Measurements from ENCODE around the gene SAMD14. TPM values are rescaled to one million over a fixed set of nuclear protein-coding genes. Genes with fewer than 3 reads are reported as not detected.

SAMD14 gene
- total and polyA plus RNA-seq, 2 of the 4 experiments (the other 2 are of a cell fraction) = 1.4 to 6.2 TPM

GRCh38 chr17:50107790-50108414 lies 22.1 kb downstream of the SAMD14 start:
- Histone ChIP-seq H3K9ac (ENCODE audit: low read depth, low read length) (no peak overlapping the region), H2BK5ac (ENCODE audit: low read depth, low read length, poor library complexity, severe bottlenecking) (no peak overlapping the region), H2AK5ac (ENCODE audit: low read depth, low read length) (0 out of 2 replicates have a peak overlapping the region, but pooled peaks have one; percentile 49), H2BK120ac (ENCODE audit: low read depth, low read length) (no peak overlapping the region), H2BK15ac (ENCODE audit: low read depth, low read length) (no peak overlapping the region), H3K9me3 (ENCODE audit: control insufficient read depth, insufficient read depth, low read length) (no peaks in the 10 kb centered on the region), H3K4me3 (ENCODE audit: insufficient read depth, low read depth, low read length) (no peak overlapping the region), H3K4me1 (ENCODE audit: control insufficient read depth, insufficient read depth, low read length) (peaks cover 3% of the 10 kb centered on the region), H3K27ac (ENCODE audit: insufficient read depth, low read length) (no peak overlapping the region), H3K56ac (ENCODE audit: extremely low read depth, insufficient read depth, low read length) (no peak overlapping the region), H3K36me3 (ENCODE audit: control insufficient read depth, insufficient read depth, low read length) (peaks cover 28% of the 10 kb centered on the region; the same call in 1 of the 2 replicates), H4K20me1 (ENCODE audit: insufficient read depth, low read length) (no peaks in the 10 kb centered on the region), H2AK9ac (replicated peaks; ENCODE audit: low read depth, low read length, poor library complexity) (peak overlapping the region; percentile 31), H3K14ac (replicated peaks; ENCODE audit: low read depth, low read length) (no peak overlapping the region), H3K27me3 (ENCODE audit: control insufficient read depth, insufficient read depth, low read length) (no peaks in the 10 kb centered on the region), H3K23ac (ENCODE audit: low read depth, low read length) (no peak overlapping the region), H2AFZ (replicated peaks; ENCODE audit: low read length, poor library complexity) (peak overlapping the region; percentile 4), H4K5ac (ENCODE audit: low read depth, low read length) (no peak overlapping the region), H3K9me1 (ENCODE audit: insufficient read depth, low read length) (peaks cover 6% of the 10 kb centered on the region), H3K18ac (ENCODE audit: low read depth, low read length) (no peak overlapping the region), H3K79me1 (ENCODE audit: low read depth in 1 of 2, low read length in 2 of 2) (no peaks in the 10 kb centered on the region), H3K4me2 (ENCODE audit: low read depth, low read length) (no peak overlapping the region), H2BK20ac (ENCODE audit: low read depth, low read length) (no peak overlapping the region), H4K91ac (ENCODE audit: insufficient read depth, low read depth, low read length) (no peak overlapping the region), H4K8ac (ENCODE audit: low read depth in 2 of 2, low read length in 2 of 2) (no peak overlapping the region), H3K4ac (ENCODE audit: low read depth, low read length) (no peak overlapping the region)
- dilution Hi-C loops (cut with HindIII; ENCODE audit: low sequenced_read_pairs, unreplicated experiment) (no loop called here), in situ Hi-C loops (cut with MboI; ENCODE audit: low sequenced_read_pairs) (no loop called here), intact Hi-C loops (cut with micrococcal nuclease) (no loop called here)
- CTCF ChIA-PET = interaction anchor here (1.2 to 2.1 kb wide), 2 partner anchors 9 to 14 kb away, joined by 3 to 7 read pairs; no protein-coding TSS in a partner anchor
- WGBS, 2 experiments (ENCODE audit: extremely low coverage in 2 of 2, insufficient read length in 1 of 2) = no CpG with 5 or more reads among the region's 10 CpGs
- no TSS peak for BruUV-seq (replicated peaks)
- peak; percentile 69 for DNase-seq
- POLR2A ChIA-PET (ENCODE audit: unreplicated experiment) = interaction anchor here (0.7 kb wide), 1 partner anchor 9 kb away, joined by 4 read pairs; no protein-coding TSS in a partner anchor
- TF ChIP-seq FOS (IDR thresholded peaks at IDR 0.05; ENCODE audit: low read depth, low read length) (peak; percentile 59; the same call in 1 of the 2 replicates), MAFK (IDR thresholded peaks at IDR 0.05; ENCODE audit: low read depth, low read length) (no peak)
- ATAC-seq (ENCODE audit: low read depth) = peak; percentile 70
